K562 (cell line): ENCODE data around the gene DEF6. TPM values are rescaled to one million over a fixed set of nuclear protein-coding genes. Genes with fewer than 3 reads are reported as not detected.

Source experiments
- ATAC-seq: fragments of 200-7000 bp; cut with Tn5 transposase; 3 replicates; pipeline ENCODE4 v1.9.1; 2020; ENCODE audit warnings: moderate library complexity
- BruUV-seq: library from RNA; stranded (reverse); fragments of 400-500 nt; replicated peaks from 2 replicates; lab custom pipeline; 2021; lab: Mats Ljungman, UMichigan
- CTCF ChIA-PET: fragments of 300-600 bp; formaldehyde crosslinking; extraction: SDS; loops from one replicate; lab custom pipeline; 2021; ENCODE audit warnings: low intra/inter-chr PET ratio; lab: Yijun Ruan, JAX
- POLR2A ChIA-PET: fragments of 300-600, 350-650 bp; sonication (Branson Sonifier 250); formaldehyde crosslinking; extraction: SDS; loops from one replicate; lab custom pipeline; 2021; ENCODE audit warnings: antibody characterized with exemption, inconsistent platforms; lab: Yijun Ruan, JAX
- DNase-seq, 4 experiments: peaks; one replicate each; pipeline versions ENCODE4 v3.0.0 to v3.0.0-alpha.2; 2011 to 2018; ENCODE audit warnings: low spot score in 3 of 4, mixed read lengths in 3 of 4; ENCODE audit errors: extremely low read depth in 1 of 4
- FAIRE-seq: peaks from 2 replicates; lab custom pipeline; 2011; peaks lifted over from hg19 to GRCh38; lab: Jason Lieb, UNC
- H2AFZ ChIP-seq: 2 replicates; pipeline ENCODE4 v1.6.0; 2011; ENCODE audit warnings: low read depth, low read length, control low read depth, inconsistent platforms
- H3K27ac ChIP-seq: fragments of 200-600 bp; 3 replicates; pipeline ENCODE4 v1.8.0; 2011; ENCODE audit warnings: low read depth, mild to moderate bottlenecking, control low read depth, inconsistent platforms, low read length, moderate library complexity, mixed read lengths; ENCODE audit errors: extremely low read depth
- H3K27me3 ChIP-seq, 2 experiments: fragments of 300-600 bp in 1 of 2; 2 replicates in 1 of 2; 3 replicates in 1 of 2; pipeline versions ENCODE4 v1.6.0 to v1.8.0; 2011; ENCODE audit warnings: inconsistent platforms in 2 of 2, low read length in 2 of 2, mild to moderate bottlenecking in 1 of 2, mixed read lengths in 1 of 2, moderate library complexity in 1 of 2; ENCODE audit not compliant: control insufficient read depth in 2 of 2, insufficient read depth in 2 of 2
- H3K36me3 ChIP-seq: fragments of 300-600 bp; 3 replicates; pipeline ENCODE4 v1.8.0; 2011; ENCODE audit warnings: mild to moderate bottlenecking, low read length, inconsistent platforms; ENCODE audit not compliant: control insufficient read depth, insufficient read depth
- H3K4me1 ChIP-seq, 2 experiments: fragments of 200-600 bp in 1 of 2; replicated peaks in 1 of 2; 2 replicates in 1 of 2; 3 replicates in 1 of 2; pipeline versions ENCODE4 v1.5.1 to v1.8.0; 2011; ENCODE audit warnings: inconsistent platforms in 2 of 2, low read length in 2 of 2, mild to moderate bottlenecking in 1 of 2, mixed read lengths in 1 of 2, moderate library complexity in 1 of 2; ENCODE audit not compliant: control insufficient read depth in 2 of 2, insufficient read depth in 2 of 2
- H3K4me2 ChIP-seq: 2 replicates; pipeline ENCODE4 v1.6.1; 2011; ENCODE audit warnings: low read length, control low read depth, inconsistent platforms, mixed read lengths; ENCODE audit not compliant: insufficient read depth
- H3K4me3 ChIP-seq: fragments of 200-600 bp; sonication (generic), shearing (Covaris generic); 2 replicates; pipeline ENCODE4 v1.5.1; 2016; ENCODE audit warnings: control low read depth, inconsistent platforms
- H3K79me2 ChIP-seq: fragments of 200-600 bp; 3 replicates; pipeline ENCODE4 v1.8.0; 2011; ENCODE audit warnings: low read length, inconsistent platforms; ENCODE audit not compliant: control insufficient read depth, insufficient read depth
- H3K9ac ChIP-seq, 2 experiments: 2 replicates each; pipeline versions ENCODE4 v1.6.0 to v1.6.1; 2011; ENCODE audit warnings: low read depth in 2 of 2, low read length in 2 of 2, control low read depth in 1 of 2, inconsistent platforms in 1 of 2, mild to moderate bottlenecking in 1 of 2, mixed read lengths in 1 of 2; ENCODE audit not compliant: insufficient read depth in 1 of 2
- H3K9me1 ChIP-seq: one replicate; pipeline ENCODE4 v1.6.0; 2011; ENCODE audit warnings: inconsistent platforms, mild to moderate bottlenecking, low read length, moderate library complexity; ENCODE audit not compliant: control insufficient read depth, insufficient read depth
- H3K9me3 ChIP-seq: replicated peaks from 2 replicates; pipeline ENCODE4 v1.5.1; 2011; ENCODE audit warnings: low read depth, low read length, inconsistent platforms; ENCODE audit not compliant: control insufficient read depth, insufficient read depth
- H4K20me1 ChIP-seq: replicated peaks from 2 replicates; pipeline ENCODE4 v1.6.1; 2011; ENCODE audit warnings: low read length, inconsistent platforms, mixed read lengths; ENCODE audit not compliant: control insufficient read depth, insufficient read depth
- ELF1 ChIP-seq: fragments of 200-800 bp; sonication (Bioruptor generic); IDR thresholded peaks from 2 replicates; pipeline ENCODE4 v1.6.1; 2016; ENCODE audit warnings: missing genetic modification characterization, missing compliant biosample characterization
- MEIS2 ChIP-seq: fragments of 450-650 bp; IDR thresholded peaks from 2 replicates; pipeline ENCODE4 v1.6.1; 2014; ENCODE audit warnings: mild to moderate bottlenecking; ENCODE audit not compliant: partially characterized antibody
- RBM15 ChIP-seq: fragments of 200-400 bp; formaldehyde crosslinking; IDR thresholded peaks from 2 replicates; pipeline ENCODE4 v1.6.1; 2018; ENCODE audit warnings: mild to moderate bottlenecking, low read length, moderate library complexity; ENCODE audit not compliant: insufficient read depth
- SPI1 ChIP-seq: IDR thresholded peaks from 2 replicates; pipeline ENCODE4 v1.6.1; 2011; ENCODE audit warnings: low read depth, low read length, control low read depth, borderline replicate concordance
- ZNF347 ChIP-seq: fragments of 450-650 bp; formaldehyde crosslinking; IDR thresholded peaks from 2 replicates; pipeline ENCODE4 v1.4.0; 2020; ENCODE audit warnings: low read depth, mild to moderate bottlenecking, moderate library complexity
- WGBS: fragments of 100-300 bp; shearing (Covaris generic); methylation state at CpG from one replicate; pipeline ENCODE4 v1.1.6; 2016; ENCODE audit warnings: low coverage, mixed read lengths; ENCODE audit not compliant: insufficient coverage; ENCODE audit errors: missing lambda C conversion rate; 5-methylcytosine and 5-hydroxymethylcytosine counted together
- in situ Hi-C: fragments of 300-500 bp; cut with MboI; formaldehyde crosslinking; loops from 4 replicates; pipeline ENCODE4 v1.15.0; 2018; ENCODE audit warnings: inconsistent platforms, mixed read lengths
- intact Hi-C: fragments of 100-400 bp; cut with micrococcal nuclease; formaldehyde crosslinking; loops from 2 replicates; pipeline ENCODE4 v1.14.2; 2022
- polyA plus RNA-seq, 8 experiments: library from polyadenylated mRNA; depleted of rRNA in 4 of 8; stranded (reverse) in 5 of 8; unstranded in 3 of 8; fragments of >200 nt; fragmentation: Nextera tagmentation in 2 of 8; fragmentation: Illumina TruSeq in 1 of 8; extraction: Ambion mirVana in 2 of 8; extraction: Trizol in 1 of 8; gene quantifications; 2 replicates each; pipeline versions ENCODE4 v1.2.1 to v1.2.3, GENCODE V29; 2011 to 2014; ENCODE audit warnings: inconsistent platforms in 1 of 8, missing spikeins in 1 of 8
- total RNA-seq, 7 experiments: library from RNA; depleted of rRNA in 6 of 7; stranded (reverse); fragments of >200 nt in 6 of 7; fragmentation: Illumina TruSeq in 2 of 7; extraction: Trizol in 2 of 7; gene quantifications; 2 replicates each; pipeline versions ENCODE4 v1.2.1 to v1.2.3, GENCODE V29; 2011 to 2021; ENCODE audit warnings: low replicate concordance in 1 of 7
- TF ChIP-seq, protein P1 (sequence below): fragments of 450-650 bp; IDR thresholded peaks from 2 replicates; pipeline ENCODE4 v1.6.1; 2016
- TF ChIP-seq, protein P2 (sequence below): sonication (generic); formaldehyde crosslinking; IDR thresholded peaks from 2 replicates; pipeline ENCODE4 v1.8.1; 2022; ENCODE audit warnings: missing genetic modification reagents
- TF ChIP-seq, protein P3 (sequence below), 2 experiments: IDR thresholded peaks in 1 of 2; conservative IDR thresholded peaks in 1 of 2; 2 replicates each; pipeline ENCODE4 v1.6.1; 2016; ENCODE audit warnings: low read depth in 2 of 2, mild to moderate bottlenecking in 1 of 2, missing compliant biosample characterization in 1 of 2, missing genetic modification characterization in 1 of 2, moderate library complexity in 1 of 2
- TF ChIP-seq, protein P4 (sequence below): fragments of 450-650 bp; IDR thresholded peaks from 2 replicates; pipeline ENCODE4 v1.6.1; 2016; ENCODE audit warnings: mild to moderate bottlenecking
- TF ChIP-seq, protein P5 (sequence below), 2 experiments: IDR thresholded peaks; 2 replicates each; pipeline ENCODE4 v1.6.1; 2011; ENCODE audit warnings: borderline replicate concordance in 1 of 2, control low read depth in 1 of 2, low read depth in 1 of 2, low read length in 1 of 2, mild to moderate bottlenecking in 1 of 2, mixed read lengths in 1 of 2, moderate library complexity in 1 of 2; ENCODE audit not compliant: insufficient read depth in 1 of 2, insufficient read length in 1 of 2, poor library complexity in 1 of 2, severe bottlenecking in 1 of 2; ENCODE audit errors: extremely low read depth in 1 of 2

DEF6 gene
- total and polyA plus RNA-seq, 9 of the 15 experiments (the other 6 are each of a cell fraction or from before 2014, with no cell fraction given) = 1.3 to 44.6 (median 22.7) TPM

DNA sequence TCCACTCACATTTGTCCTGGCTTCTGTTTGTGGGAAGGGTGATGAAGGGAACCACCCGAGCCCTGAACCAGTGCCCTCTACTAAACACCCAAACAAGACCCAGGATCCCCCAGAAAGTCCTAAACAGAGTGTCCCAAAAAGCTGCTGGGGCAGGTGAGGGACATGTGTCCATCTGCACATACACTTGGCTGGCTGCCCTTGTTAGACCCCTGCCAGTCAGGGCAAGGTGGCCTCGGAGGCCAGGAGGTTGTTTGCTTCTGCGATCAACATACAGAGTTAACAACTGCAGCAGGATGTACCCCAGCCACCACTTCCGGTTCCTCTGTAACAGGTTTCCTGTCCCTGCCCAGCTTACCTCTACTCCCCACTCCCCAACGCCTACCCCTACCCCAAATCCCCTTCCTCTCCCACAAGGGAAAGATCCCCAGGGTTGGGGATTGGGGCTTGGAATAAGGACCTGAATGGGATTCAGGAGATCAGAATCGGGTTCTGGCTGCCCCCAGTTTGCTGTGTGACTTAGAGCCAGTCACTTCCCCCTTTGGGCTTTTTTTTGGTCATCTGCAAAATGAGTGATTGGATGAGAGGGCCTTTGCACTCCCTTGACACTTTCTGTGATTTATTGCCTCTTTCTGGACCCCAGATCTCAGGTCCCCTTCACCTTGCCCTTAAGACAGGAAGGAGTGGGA lies 13.9 kb downstream of the DEF6 start:
- H3K27ac ChIP-seq = no peak overlapping the region
- 58% methylated on average over 6 of the region's 6 CpGs for WGBS
- ChIA-PET CTCF (no interaction called here), POLR2A (interaction anchor here (0.6 to 1.1 kb wide), 7 partner anchors 11 to 1539 kb away, joined by 3 to 6 read pairs (median 3); partner anchors contain the start of genes RPL10A and ZNF76)
- H3K79me2 ChIP-seq = no peaks in the 10 kb centered on the region
- H3K9me3 ChIP-seq = no peaks in the 10 kb centered on the region
- TF ChIP-seq SPI1 = 0 out of 2 replicates have a peak, but pooled peaks have one; percentile 10
- TF ChIP-seq, protein P1, sequence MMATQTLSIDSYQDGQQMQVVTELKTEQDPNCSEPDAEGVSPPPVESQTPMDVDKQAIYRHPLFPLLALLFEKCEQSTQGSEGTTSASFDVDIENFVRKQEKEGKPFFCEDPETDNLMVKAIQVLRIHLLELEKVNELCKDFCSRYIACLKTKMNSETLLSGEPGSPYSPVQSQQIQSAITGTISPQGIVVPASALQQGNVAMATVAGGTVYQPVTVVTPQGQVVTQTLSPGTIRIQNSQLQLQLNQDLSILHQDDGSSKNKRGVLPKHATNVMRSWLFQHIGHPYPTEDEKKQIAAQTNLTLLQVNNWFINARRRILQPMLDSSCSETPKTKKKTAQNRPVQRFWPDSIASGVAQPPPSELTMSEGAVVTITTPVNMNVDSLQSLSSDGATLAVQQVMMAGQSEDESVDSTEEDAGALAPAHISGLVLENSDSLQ = 0 out of 2 replicates have a peak, but pooled peaks have one; percentile 25
- TF ChIP-seq, protein P2, sequence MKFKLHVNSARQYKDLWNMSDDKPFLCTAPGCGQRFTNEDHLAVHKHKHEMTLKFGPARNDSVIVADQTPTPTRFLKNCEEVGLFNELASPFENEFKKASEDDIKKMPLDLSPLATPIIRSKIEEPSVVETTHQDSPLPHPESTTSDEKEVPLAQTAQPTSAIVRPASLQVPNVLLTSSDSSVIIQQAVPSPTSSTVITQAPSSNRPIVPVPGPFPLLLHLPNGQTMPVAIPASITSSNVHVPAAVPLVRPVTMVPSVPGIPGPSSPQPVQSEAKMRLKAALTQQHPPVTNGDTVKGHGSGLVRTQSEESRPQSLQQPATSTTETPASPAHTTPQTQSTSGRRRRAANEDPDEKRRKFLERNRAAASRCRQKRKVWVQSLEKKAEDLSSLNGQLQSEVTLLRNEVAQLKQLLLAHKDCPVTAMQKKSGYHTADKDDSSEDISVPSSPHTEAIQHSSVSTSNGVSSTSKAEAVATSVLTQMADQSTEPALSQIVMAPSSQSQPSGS (CRISPR knock-in tag) = no peak
- TF ChIP-seq, protein P3, sequence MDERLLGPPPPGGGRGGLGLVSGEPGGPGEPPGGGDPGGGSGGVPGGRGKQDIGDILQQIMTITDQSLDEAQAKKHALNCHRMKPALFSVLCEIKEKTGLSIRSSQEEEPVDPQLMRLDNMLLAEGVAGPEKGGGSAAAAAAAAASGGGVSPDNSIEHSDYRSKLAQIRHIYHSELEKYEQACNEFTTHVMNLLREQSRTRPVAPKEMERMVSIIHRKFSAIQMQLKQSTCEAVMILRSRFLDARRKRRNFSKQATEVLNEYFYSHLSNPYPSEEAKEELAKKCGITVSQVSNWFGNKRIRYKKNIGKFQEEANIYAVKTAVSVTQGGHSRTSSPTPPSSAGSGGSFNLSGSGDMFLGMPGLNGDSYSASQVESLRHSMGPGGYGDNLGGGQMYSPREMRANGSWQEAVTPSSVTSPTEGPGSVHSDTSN (CRISPR knock-in tag; IDR thresholded peaks at IDR 0.05; ENCODE audit: low read depth) = no peak
- TF ChIP-seq, protein P3 (tag; conservative IDR thresholded peaks at IDR 0.05; ENCODE audit: low read depth) = 0 out of 2 replicates have a peak, but pooled peaks have one; percentile 23
- TF ChIP-seq ELF1 (tag) = no peak
- peak; percentile 40 for TF ChIP-seq MEIS2
- TF ChIP-seq RBM15 = no peak
- TF ChIP-seq, protein P4, sequence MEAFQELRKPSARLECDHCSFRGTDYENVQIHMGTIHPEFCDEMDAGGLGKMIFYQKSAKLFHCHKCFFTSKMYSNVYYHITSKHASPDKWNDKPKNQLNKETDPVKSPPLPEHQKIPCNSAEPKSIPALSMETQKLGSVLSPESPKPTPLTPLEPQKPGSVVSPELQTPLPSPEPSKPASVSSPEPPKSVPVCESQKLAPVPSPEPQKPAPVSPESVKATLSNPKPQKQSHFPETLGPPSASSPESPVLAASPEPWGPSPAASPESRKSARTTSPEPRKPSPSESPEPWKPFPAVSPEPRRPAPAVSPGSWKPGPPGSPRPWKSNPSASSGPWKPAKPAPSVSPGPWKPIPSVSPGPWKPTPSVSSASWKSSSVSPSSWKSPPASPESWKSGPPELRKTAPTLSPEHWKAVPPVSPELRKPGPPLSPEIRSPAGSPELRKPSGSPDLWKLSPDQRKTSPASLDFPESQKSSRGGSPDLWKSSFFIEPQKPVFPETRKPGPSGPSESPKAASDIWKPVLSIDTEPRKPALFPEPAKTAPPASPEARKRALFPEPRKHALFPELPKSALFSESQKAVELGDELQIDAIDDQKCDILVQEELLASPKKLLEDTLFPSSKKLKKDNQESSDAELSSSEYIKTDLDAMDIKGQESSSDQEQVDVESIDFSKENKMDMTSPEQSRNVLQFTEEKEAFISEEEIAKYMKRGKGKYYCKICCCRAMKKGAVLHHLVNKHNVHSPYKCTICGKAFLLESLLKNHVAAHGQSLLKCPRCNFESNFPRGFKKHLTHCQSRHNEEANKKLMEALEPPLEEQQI = no peak
- TF ChIP-seq, protein P5, sequence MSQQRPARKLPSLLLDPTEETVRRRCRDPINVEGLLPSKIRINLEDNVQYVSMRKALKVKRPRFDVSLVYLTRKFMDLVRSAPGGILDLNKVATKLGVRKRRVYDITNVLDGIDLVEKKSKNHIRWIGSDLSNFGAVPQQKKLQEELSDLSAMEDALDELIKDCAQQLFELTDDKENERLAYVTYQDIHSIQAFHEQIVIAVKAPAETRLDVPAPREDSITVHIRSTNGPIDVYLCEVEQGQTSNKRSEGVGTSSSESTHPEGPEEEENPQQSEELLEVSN (IDR thresholded peaks at IDR 0.05; ENCODE audit: borderline replicate concordance in 1 of 2, extremely low read depth in 1 of 2, insufficient read depth in 1 of 2, insufficient read length in 1 of 2, low read depth in 1 of 2, low read length in 1 of 2, poor library complexity in 1 of 2, severe bottlenecking in 1 of 2) = no peak
- TF ChIP-seq ZNF347 (CRISPR knock-in tag) = no peak
- intact Hi-C loops = no loop called here
- no peak overlapping the region for H3K4me2 ChIP-seq
- H3K36me3 ChIP-seq = peaks cover 4% of the 10 kb centered on the region; the same call in 1 of the 3 replicates
- no peaks in the 10 kb centered on the region for H3K27me3 ChIP-seq
- no TSS peak for BruUV-seq
- H3K4me1 ChIP-seq = peaks cover 4 to 11% of the 10 kb centered on the region in 2 experiments; a peak in 4 of 5 replicates
- no peaks in the 10 kb centered on the region for H3K9me1 ChIP-seq
- 0 out of 2 replicates have a peak, but pooled peaks cover 4% of the 10 kb centered on the region for H4K20me1 ChIP-seq
- H3K4me3 ChIP-seq = no peak overlapping the region
- no peak overlapping the region for H2AFZ ChIP-seq
- in situ Hi-C loops = no loop called here
- no peak for ATAC-seq
- no peak for DNase-seq
- FAIRE-seq = no peak
- H3K9ac ChIP-seq = 0 out of 4 replicates have a peak overlapping the region, but pooled peaks of 1 of the 2 experiments have one; percentile 49
